Right cardiac atrium (tissue), 5 donors: Measurements from ENCODE around the gene CDH15. TPM values are rescaled to one million over a fixed set of nuclear protein-coding genes. Genes with fewer than 3 reads are reported as not detected.

ENCODE experiments used
- ATAC-seq, 2 donors: fragments of 200-7000 bp; cut with Tn5 transposase; one replicate each; pipeline versions ENCODE4 v1.8.0 to v1.9.1; 2020; ENCODE audit warnings: moderate library complexity in 2 of 2, mild to moderate bottlenecking in 1 of 2
- DNase-seq, 3 donors: peaks; one replicate each; pipeline ENCODE4 v3.0.0-alpha.2; 2020
- H3K27ac ChIP-seq: one replicate; pipeline ENCODE4 v1.5.1; 2013; ENCODE audit warnings: mild to moderate bottlenecking, low read length, control low read depth, moderate library complexity
- H3K27me3 ChIP-seq: one replicate; pipeline ENCODE4 v1.6.1; 2013; ENCODE audit not compliant: control insufficient read depth, insufficient read depth
- H3K4me1 ChIP-seq: one replicate; pipeline ENCODE4 v1.6.1; 2013; ENCODE audit warnings: low read length; ENCODE audit not compliant: control insufficient read depth, insufficient read depth
- H3K4me3 ChIP-seq: one replicate; pipeline ENCODE4 v1.5.1; 2013; ENCODE audit warnings: low read length, control low read depth
- H3K9me3 ChIP-seq: one replicate; pipeline ENCODE4 v1.6.1; 2013; ENCODE audit warnings: low read length; ENCODE audit not compliant: control insufficient read depth
- WGBS: extraction: QIAGEN DNeasy Blood & Tissue Kit; methylation state at CpG from one replicate; pipeline ENCODE4 v1.1.7; 2013; 5-methylcytosine and 5-hydroxymethylcytosine counted together
- intact Hi-C, 4 donors: fragments of 100-400 bp; cut with DNase I; formaldehyde crosslinking; loops; one replicate each; pipeline versions ENCODE4 v1.11.0 to v1.14.0; 2022 to 2023
- polyA plus RNA-seq: library from polyadenylated mRNA; stranded (reverse); fragments of 200-250 nt; gene quantifications from one replicate; pipeline ENCODE4 v1.2.3, GENCODE V29; 2013
- total RNA-seq, 4 donors: library from RNA; stranded (reverse); fragmentation: NEBNext Ultra II Directional; extraction: Animal tissue kit (Norgen Biotek cat#: 25700); gene quantifications; one replicate each; pipeline ENCODE4 v1.2.1, GENCODE V29; 2021
- donor health status: healthy with polysubstance abuse.
- donor health status: DM: no; HTN: yes; CAD: no.
- donor health status: DM: no; HTN: no; CAD: no.
- donor health status: DM: no; HTN: yes; CAD: no; lungs with severe emphysema.
- donor health status: DM: yes; HTN: yes; CAD: no.

The CDH15 gene
- total and polyA plus RNA-seq, 5 donors = 0.05 to 0.14 (median 0.11) TPM

DNA sequence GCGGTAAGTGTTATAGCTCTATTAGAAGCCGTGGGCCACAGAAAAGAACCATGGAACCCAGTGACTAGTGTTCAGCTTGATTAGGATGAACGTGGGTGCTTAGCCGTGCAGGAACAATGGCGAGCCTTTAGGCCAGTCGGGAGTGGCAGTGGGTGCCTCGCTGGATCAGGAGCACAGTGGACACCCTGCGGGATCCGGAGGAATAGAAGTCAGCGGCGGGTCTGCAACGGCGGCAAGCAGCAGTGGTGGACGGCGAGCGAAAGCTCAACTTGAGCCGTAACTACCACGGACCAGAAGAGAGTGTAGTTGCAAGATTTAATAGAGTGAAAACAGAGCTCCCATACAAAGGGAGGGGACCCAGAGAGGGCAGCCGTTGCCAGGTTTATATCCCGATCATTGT is 37.3 kb upstream of the CDH15 start:
- H3K4me3 ChIP-seq = no peak overlapping the region
- H3K4me1 ChIP-seq = no peaks in the 10 kb centered on the region
- DNase-seq = peak in 1 of 3 donors; percentile 25
- 96% methylated on average over 20 of the region's 20 CpGs for WGBS
- H3K9me3 ChIP-seq = no peaks in the 10 kb centered on the region
- no peaks in the 10 kb centered on the region for H3K27me3 ChIP-seq
- intact Hi-C loops = no loop called here
- no peak overlapping the region for H3K27ac ChIP-seq
- no peak for ATAC-seq

DNA sequence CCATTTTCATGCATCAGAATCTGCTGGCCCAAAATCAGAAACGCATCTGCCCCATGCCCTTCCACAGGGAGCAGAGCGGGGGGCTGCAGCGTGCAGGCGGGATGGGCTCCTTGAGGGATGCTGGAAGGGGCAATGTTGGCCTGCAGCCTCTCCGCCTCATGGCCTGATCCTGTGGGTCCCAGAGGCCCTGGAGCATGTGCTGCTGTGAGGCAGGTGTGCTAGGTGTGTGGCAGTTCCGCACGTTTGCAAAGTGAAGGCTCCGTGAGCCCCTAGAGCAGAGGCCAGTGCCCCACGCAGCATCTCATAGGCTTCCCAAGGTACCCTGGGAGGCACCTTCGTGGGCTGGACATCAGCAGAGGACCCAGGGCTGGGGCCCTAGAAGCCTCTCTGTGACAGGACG is 36.4 kb upstream of the CDH15 start:
- DNase-seq (peak in 1 of 3 donors; percentile 27), ATAC-seq (no peak)
- 95% methylated on average over 11 of the region's 11 CpGs for WGBS
- H3K9me3 ChIP-seq = no peaks in the 10 kb centered on the region
- no peaks in the 10 kb centered on the region for H3K4me1 ChIP-seq
- H3K27ac ChIP-seq = no peak overlapping the region
- intact Hi-C loops = no loop called here
- no peaks in the 10 kb centered on the region for H3K27me3 ChIP-seq
- H3K4me3 ChIP-seq = no peak overlapping the region

DNA sequence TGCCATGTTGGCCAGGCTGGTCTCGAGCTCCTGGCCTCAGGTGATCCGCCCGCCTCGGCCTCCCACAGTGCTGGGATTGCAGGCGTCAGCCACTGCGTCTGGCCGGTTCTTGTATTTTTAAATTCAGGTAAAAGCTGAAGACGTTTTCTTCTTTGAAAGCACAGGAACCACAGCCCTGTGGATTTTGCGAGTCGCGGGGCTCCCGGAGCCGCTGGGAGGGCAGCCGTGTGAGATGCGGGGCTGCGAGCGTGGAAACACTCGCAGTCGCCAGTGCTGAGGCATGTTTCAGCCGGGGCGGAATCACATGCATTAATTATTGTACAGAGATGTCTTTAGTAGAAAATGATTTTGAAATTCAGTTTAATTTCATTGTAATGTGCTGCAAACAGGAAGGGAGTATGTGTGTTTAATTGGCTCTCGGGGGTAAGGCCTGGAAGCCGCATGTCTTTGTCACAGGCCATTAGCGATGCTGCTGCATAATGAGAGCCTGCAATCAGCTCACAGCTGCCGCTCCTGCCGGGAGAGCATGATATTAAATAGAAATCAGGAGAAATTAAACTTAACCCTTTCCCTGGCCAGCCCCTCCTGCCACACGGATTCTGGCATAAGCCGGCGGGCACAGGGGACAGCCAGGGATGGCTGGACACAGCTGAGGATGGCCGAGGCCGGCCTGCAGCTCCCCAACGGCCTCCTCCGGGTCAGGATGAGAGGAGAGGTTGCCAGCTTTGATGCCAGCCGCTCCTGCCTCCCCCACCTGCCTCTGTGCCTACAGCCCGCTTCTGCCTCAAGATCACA is 35.4 kb upstream of the CDH15 start:
- no peaks in the 10 kb centered on the region for H3K9me3 ChIP-seq
- no peak overlapping the region for H3K4me3 ChIP-seq
- WGBS = 91% methylated on average over 35 of the region's 35 CpGs
- H3K4me1 ChIP-seq = no peaks in the 10 kb centered on the region
- intact Hi-C loops = no loop called here
- H3K27me3 ChIP-seq = no peaks in the 10 kb centered on the region
- ATAC-seq (no peak), DNase-seq (peak in 1 of 3 donors; percentile 24)
- H3K27ac ChIP-seq = no peak overlapping the region

DNA sequence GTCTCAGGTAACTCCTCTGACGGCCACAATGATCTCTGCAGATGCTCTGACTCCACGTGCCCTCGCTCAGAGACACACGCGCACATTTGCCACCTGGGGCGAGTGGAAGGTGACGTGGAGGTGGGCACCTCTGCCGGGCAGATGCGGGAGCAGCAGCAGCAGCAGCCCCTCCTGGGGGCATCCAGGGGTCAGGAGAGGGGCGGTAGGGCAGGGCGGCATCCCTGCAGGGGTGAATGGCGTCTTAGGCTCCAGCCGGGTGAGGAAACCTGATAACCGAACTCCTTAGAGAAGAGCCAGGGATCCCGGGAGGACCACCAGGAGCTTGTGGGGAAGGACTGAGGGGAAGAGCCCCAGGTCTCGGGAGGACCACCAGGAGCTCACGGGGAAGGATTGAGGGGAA is 34.6 kb upstream of the CDH15 start:
- H3K9me3 ChIP-seq = no peaks in the 10 kb centered on the region
- ATAC-seq (no peak), DNase-seq (peak in 1 of 3 donors; percentile 51)
- H3K27ac ChIP-seq = no peak overlapping the region
- no peak overlapping the region for H3K4me3 ChIP-seq
- no peaks in the 10 kb centered on the region for H3K27me3 ChIP-seq
- no peaks in the 10 kb centered on the region for H3K4me1 ChIP-seq
- 95% methylated on average over 17 of the region's 17 CpGs for WGBS
- intact Hi-C loops = no loop called here

DNA sequence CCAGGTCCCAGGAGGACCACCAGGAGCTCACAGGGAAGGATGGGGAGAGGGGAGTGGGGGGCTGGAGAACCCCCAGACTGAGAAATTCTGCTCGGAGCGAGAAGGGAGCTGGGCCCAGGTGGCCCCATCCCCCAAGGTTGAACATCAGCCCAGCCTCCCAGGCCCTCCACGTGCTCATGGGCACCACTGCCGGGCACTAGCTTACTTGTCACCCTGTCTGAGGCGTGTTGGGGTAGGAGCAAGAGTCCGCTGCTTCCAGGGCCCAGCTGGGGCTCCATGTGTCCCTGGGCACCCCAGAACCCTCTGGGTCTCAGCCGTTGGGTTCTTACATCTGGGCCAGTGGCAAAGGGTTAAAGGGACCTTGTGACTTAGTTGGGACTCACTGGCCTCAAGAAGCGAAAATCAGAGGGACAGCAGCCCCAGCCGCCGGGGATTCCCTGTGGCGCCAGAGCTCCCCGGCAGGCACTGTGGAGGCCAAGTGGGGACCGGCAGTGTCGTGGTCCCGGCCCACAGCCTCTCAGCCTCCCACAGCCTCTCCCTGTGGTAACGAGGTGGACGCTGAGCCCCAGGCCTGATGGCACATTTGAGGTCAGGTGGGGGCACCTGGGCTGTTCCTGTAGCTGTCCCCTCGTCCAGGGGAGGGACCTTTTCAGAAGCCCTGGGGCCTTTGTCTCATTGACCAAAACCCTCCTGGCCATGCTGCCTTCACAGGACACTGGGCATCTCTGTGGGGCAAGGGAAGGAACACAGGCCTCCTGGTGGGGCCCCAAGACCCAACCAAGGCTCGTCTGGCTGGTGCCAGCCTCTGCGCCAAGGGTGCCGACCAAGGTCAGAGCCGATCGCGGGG is 33.7 kb upstream of the CDH15 start:
- WGBS = 92% methylated on average over 24 of the region's 24 CpGs
- peak in 2 of 3 donors; percentile 47 for DNase-seq
- ATAC-seq = peak in 1 of 2 donors; percentile 19
- Histone ChIP-seq H3K9me3 (no peaks in the 10 kb centered on the region), H3K4me3 (no peak overlapping the region), H3K27ac (no peak overlapping the region), H3K4me1 (no peaks in the 10 kb centered on the region), H3K27me3 (no peaks in the 10 kb centered on the region)
- intact Hi-C loops = no loop called here

DNA sequence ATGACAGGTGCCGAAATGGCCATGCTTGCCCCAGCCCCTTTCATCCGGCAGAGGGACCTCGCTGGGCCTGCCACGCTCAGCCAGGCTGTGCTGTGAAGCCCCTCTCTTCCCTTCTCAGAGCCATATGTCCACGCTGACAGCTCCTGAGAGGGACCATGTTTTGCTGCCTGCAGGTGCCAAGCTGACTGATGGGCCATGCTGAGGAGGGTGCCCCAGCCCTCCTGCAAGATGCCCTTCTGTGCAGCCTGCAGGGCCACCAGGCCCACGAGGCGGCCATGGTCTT is 33.1 kb upstream of the CDH15 start:
- DNase-seq = peak in 1 of 3 donors; percentile 24
- ATAC-seq = no peak
- Histone ChIP-seq H3K4me3 (no peak overlapping the region), H3K9me3 (no peaks in the 10 kb centered on the region), H3K27me3 (no peaks in the 10 kb centered on the region), H3K4me1 (no peaks in the 10 kb centered on the region), H3K27ac (no peak overlapping the region)
- WGBS = 94% methylated on average over 7 of the region's 7 CpGs
- intact Hi-C loops = no loop called here

DNA sequence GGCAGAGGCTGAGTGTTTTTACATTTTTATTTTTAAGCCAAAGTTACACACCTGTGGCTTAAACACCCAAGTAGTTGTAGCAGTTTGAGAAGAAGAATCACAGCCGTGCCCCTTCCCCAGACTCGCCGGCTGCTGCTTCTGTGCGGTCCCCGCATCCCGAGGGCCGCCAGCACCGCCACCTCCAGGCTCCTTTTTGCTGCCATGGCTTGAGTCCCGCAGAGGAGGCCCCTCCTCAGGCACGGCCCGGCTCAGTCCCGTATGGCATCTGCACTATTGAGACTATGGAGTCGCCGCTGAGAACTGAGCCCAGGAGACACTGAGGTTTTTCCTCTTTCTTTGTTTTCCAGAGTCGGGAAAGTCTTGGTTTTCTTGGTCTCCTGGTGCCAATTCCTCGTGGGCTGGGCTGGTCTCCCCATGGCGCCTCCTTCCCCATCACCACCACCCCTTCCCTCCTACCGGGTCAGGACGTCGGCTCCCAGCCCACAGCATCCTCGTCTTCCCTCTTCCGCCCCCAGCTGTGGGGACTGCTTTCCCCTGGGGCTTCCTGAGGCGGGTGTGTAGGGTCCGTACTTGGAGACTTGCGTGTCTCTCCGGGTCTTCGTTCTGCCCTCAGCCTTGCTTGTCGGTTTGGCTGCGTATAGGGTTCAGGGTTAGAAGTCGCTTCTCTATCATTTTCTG is 32.6 kb upstream of the CDH15 start:
- ATAC-seq (no peak), DNase-seq (peak in 1 of 3 donors; percentile 25)
- no peak overlapping the region for H3K4me3 ChIP-seq
- no peak overlapping the region for H3K27ac ChIP-seq
- H3K27me3 ChIP-seq = no peaks in the 10 kb centered on the region
- intact Hi-C loops = no loop called here
- H3K4me1 ChIP-seq = no peaks in the 10 kb centered on the region
- H3K9me3 ChIP-seq = no peaks in the 10 kb centered on the region
- WGBS = 89% methylated on average over 30 of the region's 30 CpGs

DNA sequence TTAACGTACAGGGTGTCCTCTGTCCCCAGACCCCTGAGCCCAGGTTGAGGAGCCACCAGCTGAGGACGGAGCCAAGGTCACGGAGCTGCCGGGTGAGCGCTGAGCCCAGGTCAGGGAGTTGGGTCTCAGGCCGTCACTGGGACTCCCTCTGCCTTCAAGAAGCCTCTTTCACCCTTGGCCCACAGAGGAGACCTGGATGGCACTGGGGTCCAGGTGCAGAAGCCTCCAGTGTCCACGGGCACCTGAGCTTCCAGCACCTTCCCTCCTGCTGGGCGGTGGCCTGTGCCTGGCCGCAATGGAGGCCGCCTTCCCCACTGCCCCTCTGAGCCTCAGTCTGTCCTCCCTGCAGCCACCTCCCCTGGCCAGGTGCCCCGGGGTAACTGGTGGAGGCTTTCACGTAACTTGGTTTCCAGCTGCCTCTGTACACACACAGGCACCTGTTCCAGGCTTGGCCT is 31.6 kb upstream of the CDH15 start:
- Histone ChIP-seq H3K27me3 (no peaks in the 10 kb centered on the region), H3K4me1 (no peaks in the 10 kb centered on the region), H3K4me3 (no peak overlapping the region), H3K9me3 (no peaks in the 10 kb centered on the region), H3K27ac (no peak overlapping the region)
- 95% methylated on average over 12 of the region's 12 CpGs for WGBS
- DNase-seq (peak in 1 of 3 donors; percentile 22), ATAC-seq (no peak)
- intact Hi-C loops = no loop called here

DNA sequence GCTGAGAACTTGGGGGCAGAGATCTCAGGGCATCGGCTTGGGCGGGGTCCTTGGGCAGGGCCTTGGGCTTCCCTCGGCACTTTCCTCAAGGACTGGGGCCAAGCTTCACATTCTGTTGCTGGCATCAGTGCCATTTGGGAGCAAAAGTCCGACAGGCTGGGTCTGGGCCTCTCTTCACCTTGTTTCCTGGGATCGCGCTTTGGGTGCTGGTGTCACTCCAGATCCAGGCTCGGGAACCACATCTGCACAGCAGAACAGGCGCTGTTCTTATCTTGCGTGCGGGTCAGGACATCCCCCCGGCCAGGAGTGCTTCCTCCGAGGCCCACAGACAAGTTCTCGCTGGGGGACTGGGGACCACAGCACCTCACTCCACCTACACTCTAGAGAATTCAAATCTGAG is 31.1 kb upstream of the CDH15 start:
- ATAC-seq = no peak
- Histone ChIP-seq H3K4me3 (no peak overlapping the region), H3K27ac (no peak overlapping the region), H3K27me3 (no peaks in the 10 kb centered on the region), H3K4me1 (no peaks in the 10 kb centered on the region), H3K9me3 (no peaks in the 10 kb centered on the region)
- no peak for DNase-seq
- intact Hi-C loops = no loop called here
- 90% methylated on average over 13 of the region's 13 CpGs for WGBS

DNA sequence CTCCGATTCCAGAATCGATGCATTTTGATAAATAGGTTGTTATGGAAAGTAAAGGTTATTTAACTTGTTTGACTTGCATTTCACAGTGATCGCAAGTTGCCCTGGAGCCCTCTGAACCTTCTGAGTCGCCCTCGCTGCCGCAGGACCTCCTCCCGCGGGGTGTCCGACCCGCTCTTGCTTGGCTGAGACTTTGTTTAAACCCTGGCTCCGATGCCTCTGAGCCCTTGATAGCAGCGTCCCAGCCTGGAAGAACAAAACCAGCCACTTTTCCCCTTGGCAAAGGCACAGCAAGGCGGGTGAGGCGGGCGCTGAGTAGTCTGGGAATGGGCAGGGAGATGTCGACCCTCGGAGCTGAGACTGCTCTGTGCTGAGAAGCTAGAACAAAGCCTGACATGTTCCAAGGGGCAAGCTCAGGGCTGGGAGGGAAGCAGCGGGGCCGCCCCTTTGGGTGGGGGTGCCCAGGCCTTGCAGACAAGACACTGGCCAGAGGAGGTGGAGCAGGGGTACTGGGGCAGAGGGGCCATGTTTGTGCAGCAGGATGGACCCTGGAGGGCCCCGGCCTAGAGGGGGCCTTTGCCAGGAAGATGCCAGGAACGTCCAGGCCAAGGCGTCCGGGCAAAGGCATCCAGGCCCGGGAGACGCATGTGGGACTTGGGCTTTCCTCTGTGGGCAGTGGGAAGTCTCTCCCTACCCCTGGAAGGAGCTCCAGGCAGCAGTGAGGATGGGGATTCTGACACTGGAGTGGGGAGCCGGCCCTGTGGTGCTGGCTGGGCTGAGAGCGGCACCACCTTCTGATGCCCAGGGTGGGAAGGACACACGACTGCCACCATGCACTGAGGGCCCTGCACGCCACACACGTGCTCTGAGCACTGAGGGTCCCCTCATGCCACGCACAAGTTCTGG is 30.3 kb upstream of the CDH15 start:
- no peak for ATAC-seq
- WGBS = 94% methylated on average over 31 of the region's 31 CpGs
- no peak overlapping the region for H3K4me3 ChIP-seq
- H3K27ac ChIP-seq = no peak overlapping the region
- no peaks in the 10 kb centered on the region for H3K4me1 ChIP-seq
- no peaks in the 10 kb centered on the region for H3K27me3 ChIP-seq
- no peaks in the 10 kb centered on the region for H3K9me3 ChIP-seq
- DNase-seq = peak in 2 of 3 donors; percentile 45 to 47
- intact Hi-C loops = no loop called here
